ENCODE results near the gene NFIC.
"Not testable (repeated sequence)": the region's sequence is repeated elsewhere in the genome, so short reads cannot be mapped to it uniquely, and the experiment has no call there.

DNA sequence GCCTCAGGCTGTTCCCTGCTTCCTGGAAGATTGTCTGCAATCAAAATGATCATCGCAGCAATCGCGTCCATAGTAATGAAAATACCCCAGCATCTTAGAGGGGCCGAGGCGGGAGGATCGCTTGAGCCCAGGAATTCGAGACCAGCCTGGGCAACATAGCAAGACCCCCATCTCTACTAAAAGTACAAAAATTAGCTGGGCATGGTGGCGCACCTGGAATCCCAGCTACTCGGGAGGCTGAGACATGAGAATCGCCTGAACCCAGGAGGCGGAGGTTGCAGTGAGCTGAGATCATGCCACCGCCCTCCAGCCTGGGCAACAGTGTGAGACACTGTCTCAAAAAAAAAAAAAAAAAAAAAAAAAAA lies 9.7 kb downstream of the NFIC start:
- TF ChIP-seq, protein P1, sequence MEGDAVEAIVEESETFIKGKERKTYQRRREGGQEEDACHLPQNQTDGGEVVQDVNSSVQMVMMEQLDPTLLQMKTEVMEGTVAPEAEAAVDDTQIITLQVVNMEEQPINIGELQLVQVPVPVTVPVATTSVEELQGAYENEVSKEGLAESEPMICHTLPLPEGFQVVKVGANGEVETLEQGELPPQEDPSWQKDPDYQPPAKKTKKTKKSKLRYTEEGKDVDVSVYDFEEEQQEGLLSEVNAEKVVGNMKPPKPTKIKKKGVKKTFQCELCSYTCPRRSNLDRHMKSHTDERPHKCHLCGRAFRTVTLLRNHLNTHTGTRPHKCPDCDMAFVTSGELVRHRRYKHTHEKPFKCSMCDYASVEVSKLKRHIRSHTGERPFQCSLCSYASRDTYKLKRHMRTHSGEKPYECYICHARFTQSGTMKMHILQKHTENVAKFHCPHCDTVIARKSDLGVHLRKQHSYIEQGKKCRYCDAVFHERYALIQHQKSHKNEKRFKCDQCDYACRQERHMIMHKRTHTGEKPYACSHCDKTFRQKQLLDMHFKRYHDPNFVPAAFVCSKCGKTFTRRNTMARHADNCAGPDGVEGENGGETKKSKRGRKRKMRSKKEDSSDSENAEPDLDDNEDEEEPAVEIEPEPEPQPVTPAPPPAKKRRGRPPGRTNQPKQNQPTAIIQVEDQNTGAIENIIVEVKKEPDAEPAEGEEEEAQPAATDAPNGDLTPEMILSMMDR (conservative IDR thresholded peaks at IDR 0.05; ENCODE audit: low read length) = not testable (repeated sequence)
- TF ChIP-seq EZH2phosphoT487 (IDR thresholded peaks at IDR 0.05; ENCODE audit: borderline replicate concordance) = not testable (repeated sequence)

Data from Loucy (cell line).